NK-92 (cell line): Measurements from ENCODE around the gene SLC16A7.
"Not testable (repeated sequence)": the region's sequence is repeated elsewhere in the genome, so short reads cannot be mapped to it uniquely, and the experiment has no call there.

Experiments used
- DNase-seq: peaks from one replicate; lab custom pipeline; 2025; ENCODE audit not compliant: unreplicated experiment; lab: John Stamatoyannopoulos, UW

Gene SLC16A7

DNA sequence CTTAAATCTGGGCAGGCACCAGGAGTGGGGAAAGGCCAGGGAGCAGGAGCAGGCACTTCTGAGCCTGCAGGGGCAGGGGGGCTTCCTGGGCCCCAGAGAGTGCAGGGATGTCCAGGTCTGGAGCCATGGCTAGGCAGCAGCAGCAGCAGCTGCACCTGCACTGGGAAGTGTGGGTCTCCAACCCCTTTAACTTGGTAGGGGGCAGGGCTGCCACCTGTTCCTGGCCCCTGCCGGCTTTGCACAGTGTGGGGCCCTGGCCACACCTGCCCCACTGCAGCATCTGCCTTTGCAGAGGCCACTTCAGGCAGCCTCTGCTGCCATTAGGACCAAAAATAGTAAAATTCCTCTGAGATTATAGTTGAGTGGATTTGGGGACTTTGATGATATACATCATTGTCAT, 138.5 kb downstream of the SLC16A7 start:
- DNase-seq = no peak

- DNase-seq = no peak
Observed at GRCh38 chr12:59735231-59735630, 139.4 kb downstream of the SLC16A7 start.

- DNase-seq = no peak
Observed at GRCh38 chr12:59736359-59736758, 140.5 kb downstream of the SLC16A7 start.

GRCh38 chr12:59736786-59737185, 141.0 kb downstream of the SLC16A7 start:
- DNase-seq = no peak

DNA sequence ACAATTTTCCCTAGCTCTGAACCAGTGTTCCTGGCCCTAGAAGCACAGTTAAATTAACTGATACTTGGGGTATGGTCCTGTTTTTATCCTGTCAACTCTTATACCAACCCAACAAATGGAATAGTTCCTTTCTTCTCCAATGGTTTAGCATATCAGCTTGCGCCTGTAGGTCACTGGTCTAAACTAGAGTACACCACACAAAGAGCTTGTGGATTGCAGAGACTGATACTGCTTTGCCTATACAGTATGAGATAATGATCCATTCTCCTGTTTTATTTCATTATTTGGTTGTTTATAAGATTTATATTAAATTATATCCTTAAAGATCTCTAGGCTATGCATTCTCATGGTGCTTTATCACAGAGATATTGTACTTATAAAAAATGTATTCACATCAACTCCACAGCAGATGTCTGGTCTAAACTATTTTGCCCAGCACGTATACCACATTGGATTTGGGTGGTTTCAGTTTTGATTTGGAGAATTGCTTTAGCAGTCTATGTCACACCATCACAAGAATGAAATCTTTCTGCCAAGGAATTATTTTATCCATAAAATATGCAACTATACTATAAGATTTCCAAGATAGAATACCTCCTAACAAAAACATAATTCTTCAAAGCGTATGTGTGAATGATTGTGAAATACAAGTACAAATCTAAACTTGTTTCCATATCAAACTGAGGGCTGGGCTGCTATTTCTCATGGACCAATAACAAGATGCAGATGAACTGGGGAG, 142.1 kb downstream of the SLC16A7 start:
- no peak for DNase-seq

DNA sequence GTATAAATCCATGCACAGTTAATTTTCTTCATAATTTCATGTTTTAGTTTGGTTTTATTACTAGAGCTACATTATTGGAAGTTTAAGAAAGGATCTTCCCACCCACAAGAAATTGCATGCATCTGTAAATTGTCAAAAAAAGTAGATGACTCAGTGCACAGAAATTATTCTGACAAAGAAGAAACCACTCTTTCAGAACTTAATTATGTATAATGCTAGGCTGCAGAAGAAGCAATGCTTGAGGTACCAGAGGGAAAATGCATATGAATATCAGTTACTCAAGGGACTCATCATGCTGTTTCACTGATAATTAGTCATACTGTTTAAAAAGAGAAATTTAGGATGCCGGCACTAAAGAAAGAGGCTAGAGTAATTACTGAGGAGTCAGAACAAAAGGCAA, 147.0 kb downstream of the SLC16A7 start:
- DNase-seq = no peak

DNA sequence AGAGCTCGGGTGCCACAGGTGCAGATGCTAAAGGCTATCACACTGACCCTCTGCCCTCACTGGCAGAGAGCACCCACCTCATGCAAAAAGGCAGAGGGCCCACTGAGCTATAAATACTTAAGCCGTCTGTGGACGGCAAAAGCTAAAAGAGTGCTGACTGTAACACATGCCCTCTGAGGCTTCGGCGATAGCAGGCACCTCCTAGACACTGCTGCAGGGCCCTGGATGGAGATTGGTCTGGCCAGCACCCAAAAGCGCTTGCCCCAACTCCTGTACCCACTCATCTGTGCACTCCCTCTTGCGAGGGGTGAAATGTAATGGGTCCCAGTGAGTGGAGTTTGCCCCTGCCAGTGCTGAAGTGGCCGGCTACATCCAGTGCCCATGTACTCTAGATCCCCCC, 148.7 kb downstream of the SLC16A7 start:
- DNase-seq = no peak

DNA sequence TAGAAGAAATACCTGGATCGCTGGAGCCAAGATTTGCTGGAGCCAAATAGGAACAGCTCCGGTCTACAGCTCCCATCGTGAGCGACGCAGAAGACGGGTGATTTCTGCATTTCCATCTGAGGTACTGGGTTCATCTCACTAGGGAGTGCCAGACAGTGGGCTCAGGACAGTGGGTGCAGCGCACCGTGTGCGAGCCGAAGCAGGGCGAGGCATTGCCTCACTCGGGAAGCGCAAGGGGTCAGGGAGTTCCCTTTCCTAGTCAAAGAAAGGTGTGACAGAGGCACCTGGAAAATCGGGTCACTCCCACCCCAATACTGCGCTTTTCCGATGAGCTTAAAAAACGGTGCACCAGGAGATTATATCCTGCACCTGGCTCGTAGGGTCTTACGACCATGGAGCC, 155.3 kb downstream of the SLC16A7 start:
- not testable (repeated sequence) for DNase-seq

DNA sequence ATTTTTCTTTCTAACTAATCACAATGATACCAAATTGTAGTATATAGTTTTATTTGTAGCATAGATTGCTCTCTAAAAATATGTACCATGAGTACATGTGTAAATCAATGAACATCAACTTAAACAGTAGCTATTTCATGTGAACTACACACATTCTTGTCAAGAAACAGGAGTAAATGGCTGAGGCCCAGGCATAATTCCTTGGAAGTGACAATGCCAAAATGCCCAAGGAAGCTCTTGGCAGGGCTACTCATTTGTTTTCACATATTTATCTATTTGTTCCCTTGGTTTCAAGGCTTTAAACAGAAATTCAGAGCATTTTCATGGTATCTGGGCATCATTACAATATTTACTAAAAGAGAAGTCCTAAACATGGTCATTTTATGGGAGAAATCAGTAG, 165.7 kb downstream of the SLC16A7 start:
- DNase-seq = no peak

- DNase-seq = no peak
Observed at GRCh38 chr12:59763835-59764234, 168.0 kb downstream of the SLC16A7 start.

GRCh38 chr12:59768031-59768430, 172.2 kb downstream of the SLC16A7 start:
- DNase-seq = no peak

- no peak for DNase-seq
Observed at GRCh38 chr12:59780605-59781135, 184.8 kb downstream of the SLC16A7 start.

- DNase-seq = no peak
Observed at GRCh38 chr12:59787610-59788009, 191.8 kb downstream of the SLC16A7 start.

DNA sequence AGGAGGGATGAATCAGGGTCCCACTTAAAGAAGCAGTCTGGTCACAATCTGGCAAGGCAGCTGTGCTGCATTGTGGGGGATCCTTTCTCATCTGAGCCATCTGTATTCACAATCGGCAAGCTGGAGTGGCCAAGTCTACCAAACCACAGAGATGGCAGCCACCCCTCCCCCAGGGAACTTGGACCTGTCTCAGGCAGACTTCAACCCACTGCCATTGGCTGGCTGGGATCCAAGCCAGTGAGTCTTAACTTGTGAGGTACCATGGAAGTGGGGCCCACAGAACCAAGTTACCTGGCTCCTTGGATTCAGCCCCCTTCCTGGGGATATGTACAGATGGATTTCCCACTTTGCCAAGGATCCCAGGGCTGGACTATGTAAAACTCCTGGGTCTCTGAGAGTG, 196.8 kb downstream of the SLC16A7 start:
- DNase-seq = no peak

DNA sequence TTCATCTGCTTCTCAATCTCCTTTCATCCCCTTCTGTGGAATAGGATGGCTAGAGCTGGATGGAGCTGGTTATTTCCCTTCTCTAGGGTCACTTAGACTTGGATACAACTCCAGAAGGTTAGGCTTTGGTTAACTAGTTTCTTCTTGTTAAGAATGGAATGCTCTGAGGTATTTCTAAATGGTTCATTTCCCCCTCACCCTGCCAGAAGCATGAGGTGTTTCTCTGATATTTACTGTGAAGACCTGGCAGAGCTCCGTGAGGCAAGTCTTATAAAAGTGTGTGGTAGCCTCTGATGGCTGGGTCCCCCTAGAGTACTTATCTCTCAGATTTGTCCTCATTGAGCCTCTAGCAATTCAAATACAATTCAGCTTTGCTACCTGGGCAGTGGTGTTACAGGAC, 207.9 kb downstream of the SLC16A7 start:
- DNase-seq = no peak

DNA sequence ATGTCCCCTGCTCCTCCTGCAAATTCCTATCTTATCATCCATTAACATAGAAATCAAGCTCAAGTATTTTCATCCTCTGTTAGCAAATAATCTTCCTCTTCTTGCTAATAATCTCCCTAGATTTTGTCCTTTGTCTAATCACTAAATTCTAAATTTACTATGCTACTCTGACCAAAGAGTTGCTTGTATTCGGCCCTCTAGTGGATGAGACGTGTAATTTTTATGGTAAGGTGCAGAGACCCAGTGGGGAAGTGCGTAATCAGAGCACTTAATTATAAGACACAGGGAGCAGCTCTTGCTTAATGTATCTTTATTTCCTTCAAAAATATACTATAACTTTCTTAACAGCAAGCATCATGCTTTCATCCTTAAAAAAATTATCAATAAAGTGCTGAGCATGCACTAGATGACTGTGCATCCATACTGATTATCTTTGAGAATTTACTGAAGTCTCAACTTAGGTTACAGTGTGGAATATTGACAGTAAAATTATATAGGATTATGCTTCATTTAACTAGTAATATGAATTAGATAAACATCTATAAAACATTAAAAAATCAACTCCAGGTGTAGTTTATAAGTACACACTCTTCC, 212.6 kb downstream of the SLC16A7 start:
- no peak for DNase-seq

GRCh38 chr12:59811991-59812390, 216.2 kb downstream of the SLC16A7 start:
- no peak for DNase-seq

DNA sequence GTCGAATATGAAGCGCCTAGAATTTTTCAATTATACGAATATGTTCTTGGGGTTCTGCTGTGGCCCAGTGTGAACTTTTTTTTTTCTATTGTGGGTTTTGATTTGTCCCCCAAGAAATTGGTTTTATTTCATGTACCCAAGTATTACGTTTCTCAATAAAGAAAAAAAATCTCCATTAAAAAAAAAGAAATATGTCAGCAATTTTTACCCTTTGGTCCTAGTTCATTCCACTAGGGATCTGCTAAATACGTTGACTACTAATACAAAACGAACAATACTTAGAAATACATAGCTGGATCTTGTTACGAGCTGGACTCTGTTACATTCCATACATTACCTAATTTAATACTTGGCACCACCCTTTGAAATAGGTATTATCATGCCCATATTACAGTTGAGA, 216.9 kb downstream of the SLC16A7 start:
- DNase-seq = no peak

- DNase-seq = no peak
Observed at GRCh38 chr12:59820594-59821011, 224.8 kb downstream of the SLC16A7 start.

GRCh38 chr12:59823567-59823966, 227.7 kb downstream of the SLC16A7 start:
- DNase-seq = no peak

DNA sequence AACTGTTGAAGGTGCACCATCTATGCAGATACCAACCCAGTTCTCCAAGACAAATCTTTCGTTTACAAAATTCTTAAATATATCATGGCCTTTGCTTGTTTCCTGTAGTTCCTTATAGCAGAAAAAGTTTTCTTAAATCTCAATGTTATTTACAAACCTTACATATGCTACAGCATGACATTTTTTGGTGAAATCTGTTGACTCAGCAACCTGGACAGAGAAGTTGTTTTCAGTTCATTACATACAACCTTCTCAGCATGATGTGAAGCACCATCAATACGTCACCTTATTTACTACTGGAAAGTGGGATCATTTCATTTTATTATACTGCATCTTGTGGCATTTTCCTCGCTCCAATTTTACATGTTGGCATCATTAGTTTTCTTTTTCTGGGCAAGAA, 231.9 kb downstream of the SLC16A7 start:
- DNase-seq = no peak

GRCh38 chr12:59828521-59828920, 232.7 kb downstream of the SLC16A7 start:
- DNase-seq = no peak

DNA sequence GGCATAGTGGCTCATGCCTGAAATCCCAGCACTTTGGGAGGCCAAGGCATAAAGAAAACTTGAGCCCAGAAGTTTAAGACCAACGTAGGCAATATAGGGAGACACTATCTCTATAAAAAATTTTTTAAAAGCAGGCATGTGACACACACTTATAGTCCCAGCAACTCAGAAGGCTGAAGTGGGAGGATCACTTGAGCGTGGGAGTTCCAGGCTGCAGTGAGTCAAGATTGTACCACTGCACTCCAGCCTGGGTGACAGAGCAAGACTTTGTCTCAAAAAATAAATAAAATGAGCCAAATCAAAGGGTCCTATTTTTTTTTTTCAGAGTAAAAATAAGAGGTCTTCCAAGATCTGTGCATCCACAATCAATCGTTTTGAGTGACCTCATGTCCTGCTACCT, 237.6 kb downstream of the SLC16A7 start:
- DNase-seq = no peak
